NCI-H2171 treated with DMSO at 0.1 percent for 48 hours (cell line): Measurements from ENCODE around the gene ATP13A2.

Source experiments
- DNase-seq: peaks from one replicate; lab custom pipeline; 2025; lab: John Stamatoyannopoulos, UW

ATP13A2 gene, protein sequence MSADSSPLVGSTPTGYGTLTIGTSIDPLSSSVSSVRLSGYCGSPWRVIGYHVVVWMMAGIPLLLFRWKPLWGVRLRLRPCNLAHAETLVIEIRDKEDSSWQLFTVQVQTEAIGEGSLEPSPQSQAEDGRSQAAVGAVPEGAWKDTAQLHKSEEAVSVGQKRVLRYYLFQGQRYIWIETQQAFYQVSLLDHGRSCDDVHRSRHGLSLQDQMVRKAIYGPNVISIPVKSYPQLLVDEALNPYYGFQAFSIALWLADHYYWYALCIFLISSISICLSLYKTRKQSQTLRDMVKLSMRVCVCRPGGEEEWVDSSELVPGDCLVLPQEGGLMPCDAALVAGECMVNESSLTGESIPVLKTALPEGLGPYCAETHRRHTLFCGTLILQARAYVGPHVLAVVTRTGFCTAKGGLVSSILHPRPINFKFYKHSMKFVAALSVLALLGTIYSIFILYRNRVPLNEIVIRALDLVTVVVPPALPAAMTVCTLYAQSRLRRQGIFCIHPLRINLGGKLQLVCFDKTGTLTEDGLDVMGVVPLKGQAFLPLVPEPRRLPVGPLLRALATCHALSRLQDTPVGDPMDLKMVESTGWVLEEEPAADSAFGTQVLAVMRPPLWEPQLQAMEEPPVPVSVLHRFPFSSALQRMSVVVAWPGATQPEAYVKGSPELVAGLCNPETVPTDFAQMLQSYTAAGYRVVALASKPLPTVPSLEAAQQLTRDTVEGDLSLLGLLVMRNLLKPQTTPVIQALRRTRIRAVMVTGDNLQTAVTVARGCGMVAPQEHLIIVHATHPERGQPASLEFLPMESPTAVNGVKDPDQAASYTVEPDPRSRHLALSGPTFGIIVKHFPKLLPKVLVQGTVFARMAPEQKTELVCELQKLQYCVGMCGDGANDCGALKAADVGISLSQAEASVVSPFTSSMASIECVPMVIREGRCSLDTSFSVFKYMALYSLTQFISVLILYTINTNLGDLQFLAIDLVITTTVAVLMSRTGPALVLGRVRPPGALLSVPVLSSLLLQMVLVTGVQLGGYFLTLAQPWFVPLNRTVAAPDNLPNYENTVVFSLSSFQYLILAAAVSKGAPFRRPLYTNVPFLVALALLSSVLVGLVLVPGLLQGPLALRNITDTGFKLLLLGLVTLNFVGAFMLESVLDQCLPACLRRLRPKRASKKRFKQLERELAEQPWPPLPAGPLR

DNA sequence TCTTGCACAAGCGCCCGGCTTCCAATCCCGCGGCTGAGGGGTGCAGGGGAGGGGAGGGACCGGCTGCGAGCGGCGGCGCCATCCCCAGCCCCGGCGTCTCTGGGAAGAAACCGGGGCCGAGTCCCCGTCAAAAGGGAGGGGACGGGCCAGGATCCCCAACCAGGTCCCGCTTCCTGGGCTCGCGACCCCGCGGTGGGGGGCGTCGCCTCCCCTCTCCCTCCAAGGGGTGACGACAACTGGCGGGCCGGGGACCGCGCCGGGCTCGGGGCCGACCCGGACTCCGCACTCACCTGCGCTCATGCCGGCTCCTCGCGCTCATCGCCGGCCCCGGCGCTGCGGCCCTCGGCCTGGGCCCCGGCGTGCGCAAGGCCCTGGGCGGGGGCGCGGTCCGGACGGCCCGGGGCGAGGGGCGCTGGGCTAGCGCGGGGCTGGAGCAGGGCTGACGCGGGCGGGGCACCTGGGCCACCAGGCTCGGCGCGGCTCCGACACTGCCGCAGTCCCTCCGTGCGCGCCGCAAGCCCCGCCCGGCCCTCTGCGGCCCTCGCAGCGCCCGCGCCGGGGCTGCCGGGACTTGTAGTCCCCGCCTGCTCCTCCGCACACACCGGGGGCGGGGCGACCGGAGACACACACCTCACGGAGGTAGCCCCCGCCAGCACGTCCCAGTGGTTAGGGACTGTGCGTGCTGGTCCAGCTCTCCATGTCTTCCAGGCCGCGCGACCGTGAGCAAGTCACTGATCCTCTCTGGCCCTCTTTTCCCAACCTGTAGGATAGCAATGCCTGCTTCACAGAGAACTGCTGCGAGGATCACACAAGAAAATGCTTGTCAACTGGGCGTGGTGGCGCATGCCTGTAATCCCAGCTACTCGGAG, at the start of gene ATP13A2:
Gene ATP13A2 (minus strand): TSS at position 490 of the 869 bp plus-strand sequence. CDS start 190 bp downstream, at position 300.
- peak; percentile 82 for DNase-seq

DNA sequence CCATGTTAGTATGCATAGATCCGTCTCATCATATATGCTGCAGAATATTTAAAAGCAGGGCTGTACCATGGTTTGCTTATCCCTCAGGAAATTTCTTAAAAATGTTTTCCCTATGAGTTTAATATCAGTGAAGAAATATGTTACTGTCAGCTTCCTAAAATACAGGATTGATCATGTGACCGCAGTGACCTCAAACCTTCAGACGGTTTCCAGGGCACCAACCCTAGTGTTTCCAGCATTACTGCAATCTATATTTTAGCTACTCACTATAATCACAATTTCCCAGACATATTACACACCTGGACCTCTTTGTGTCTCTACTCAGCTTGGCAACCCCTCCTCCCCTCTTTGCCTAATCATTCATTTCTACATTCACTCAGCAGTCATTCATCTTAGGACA, 49.8 kb upstream of the ATP13A2 start:
- DNase-seq: no peak

DNA sequence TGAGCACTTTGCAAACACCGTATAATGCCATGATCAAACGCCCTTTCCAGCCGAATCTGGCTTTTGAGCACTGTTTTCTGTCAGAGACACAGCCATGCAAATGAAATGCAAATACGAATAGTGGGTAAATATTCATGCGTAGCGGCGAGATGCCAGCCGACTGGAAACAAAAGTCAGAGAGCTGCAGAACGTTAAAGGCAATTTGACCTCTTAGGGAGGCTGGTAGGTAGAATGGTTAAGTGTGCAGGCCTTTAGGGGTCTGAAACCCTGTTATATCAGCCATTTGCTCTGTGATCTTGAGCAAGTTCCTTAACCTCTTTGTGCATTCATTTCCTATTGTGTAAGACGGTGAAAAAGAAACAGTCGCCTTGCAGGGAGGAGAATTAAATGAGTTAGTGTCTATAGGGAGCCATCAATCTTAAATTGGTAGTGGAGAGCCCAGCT, 48.6 kb upstream of the ATP13A2 start:
- DNase-seq: no peak

DNA sequence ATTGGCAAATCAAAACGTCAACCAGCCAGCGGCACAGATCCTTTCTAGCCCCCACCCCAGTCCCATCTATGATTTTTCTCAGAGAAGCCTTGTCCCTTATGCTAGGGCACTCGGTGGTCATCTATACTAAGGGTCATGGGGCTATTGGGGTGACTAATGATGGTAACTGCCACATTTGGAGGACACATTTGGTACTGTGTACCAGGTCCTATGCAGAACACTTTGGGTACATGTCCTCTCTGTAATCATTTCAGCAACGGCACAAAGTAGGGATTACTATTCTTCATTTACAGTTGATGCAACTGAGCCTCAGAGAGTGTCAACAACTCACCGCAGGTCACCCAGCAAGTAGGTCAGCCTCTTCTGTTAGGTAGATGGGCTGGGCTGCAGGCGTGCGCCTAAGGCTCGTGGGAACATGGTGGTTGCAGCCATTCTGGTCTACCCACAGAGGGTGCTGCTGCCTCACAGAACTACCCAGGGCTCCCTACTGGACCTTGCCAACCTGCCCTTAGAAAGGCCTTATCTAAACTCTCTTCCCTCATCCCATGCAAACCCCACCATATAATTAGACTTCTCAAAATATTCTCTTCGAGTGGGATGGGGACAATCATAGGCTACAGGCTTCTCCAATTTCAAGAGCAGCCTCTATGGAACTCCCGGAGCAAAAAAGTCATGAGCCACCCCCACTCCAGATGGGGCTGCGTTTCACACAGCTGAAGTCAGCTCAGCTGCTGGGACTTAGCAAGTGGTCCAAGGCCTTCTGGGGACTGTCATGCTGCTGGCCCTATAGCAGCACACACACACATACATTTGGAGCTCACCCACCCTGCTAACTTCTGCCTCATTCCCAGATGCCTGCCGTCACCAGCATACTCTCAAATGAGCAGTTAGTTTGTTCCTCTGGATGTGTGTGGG, 47.9 kb upstream of the ATP13A2 start:
- DNase-seq: peak; percentile 77

DNA sequence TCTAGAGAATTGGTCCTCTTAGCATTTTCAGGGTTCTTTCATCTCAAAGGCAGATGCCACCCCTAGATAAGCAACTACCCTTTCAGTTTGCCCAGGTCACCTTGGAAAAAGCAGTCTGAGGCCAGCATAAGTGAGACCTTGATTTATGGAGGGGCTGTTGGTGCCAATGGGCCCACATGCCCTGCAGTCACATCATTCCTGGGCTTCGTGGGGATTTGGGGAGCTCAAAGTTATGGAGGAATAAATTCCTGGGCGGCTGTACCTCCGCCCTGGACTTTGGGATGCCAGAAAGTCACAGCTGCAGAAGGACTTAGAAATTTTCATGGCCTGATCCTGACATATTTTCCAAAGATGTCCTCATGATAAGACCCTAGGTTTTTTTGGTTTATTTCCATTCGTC, 44.8 kb upstream of the ATP13A2 start:
- DNase-seq: no peak

DNA sequence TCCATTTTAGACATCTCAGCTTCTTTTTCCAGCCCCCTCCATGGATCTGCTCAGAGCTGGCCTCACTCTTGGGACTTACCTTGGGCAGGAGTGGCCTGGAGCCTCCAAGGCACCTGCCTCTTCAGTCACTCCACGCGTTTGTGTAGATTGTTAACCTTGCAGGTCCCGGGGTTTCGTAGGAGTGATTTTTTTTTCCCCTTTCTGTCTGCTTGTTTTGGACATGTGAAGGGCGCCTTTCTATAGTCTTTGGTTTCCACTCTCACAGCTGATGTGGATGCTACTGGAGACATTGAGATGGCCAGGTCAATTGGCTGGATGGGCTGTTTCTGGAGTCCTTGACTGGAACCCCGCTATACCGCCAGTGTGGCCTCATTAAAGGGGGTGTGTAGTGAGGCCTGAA, 44.1 kb upstream of the ATP13A2 start:
- DNase-seq: no peak

DNA sequence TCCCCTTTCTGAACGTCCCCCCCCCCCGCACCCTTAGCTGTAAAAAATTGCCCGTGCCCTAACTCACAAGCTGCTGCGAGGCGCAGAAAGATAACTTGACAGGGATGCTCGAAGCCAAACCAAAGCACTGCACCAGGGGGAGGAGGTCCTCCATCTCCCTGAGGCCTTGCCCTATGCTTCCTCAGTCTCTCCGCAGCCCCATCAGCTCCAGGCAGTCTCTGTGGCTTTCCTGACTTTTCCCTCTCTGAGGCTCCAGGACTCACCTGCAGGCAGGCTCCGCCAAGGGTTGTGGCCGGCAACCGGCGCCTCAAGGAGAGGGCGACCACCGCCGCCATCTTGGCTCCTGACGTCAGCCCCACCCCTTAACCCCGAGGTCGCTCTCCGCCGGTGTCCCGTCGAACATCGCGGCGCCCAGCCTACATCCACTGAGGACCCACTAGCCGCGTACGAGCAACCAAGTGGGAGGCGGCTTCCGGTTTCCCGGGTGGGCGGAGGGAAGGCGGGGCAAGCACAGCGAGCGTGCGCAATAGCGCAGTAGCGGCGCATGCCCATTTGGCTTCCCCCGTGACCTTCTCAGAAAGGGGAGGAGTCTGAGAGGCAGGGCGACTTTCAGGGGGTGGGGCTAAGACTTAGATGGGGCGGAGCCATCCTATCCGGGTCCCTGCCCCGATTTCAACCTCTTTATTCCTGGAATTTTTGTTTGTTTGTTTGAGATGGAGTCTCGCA, 42.1 kb upstream of the ATP13A2 start, which contains the start of gene SDHB:
Gene SDHB (minus strand): TSS at position 348 of the 726 bp plus-strand sequence. CDS start 13 bp downstream, at position 335.
- DNase-seq: peak; percentile 96

DNA sequence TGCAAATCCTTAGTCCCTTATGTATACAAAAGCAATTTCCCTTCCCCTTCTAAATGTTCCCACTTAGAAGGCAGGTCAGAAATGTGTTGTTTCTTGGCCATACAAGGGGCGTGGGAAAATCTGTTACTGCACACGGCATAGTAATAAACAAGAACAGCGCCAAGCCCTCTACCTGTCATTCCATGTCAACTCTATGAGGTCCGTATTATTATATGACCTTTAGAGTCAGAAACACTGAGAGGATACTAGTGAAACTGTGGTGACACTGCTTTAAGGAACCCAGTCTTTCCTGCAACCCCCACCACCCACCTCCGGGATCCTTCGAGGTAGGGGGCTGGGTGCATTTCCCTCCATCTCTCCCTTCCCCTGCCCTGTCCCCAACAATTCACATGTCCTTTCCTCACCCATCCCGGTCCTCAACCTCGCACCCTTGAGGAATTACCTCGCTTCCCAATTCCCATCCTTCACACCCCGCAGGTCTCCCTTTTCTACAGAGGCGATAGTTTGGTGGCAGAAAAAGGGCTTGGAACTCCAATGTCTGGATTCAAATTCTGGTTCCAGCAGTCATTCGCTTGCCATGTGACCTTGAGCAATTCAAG, 41.5 kb upstream of the ATP13A2 start:
- DNase-seq: peak; percentile 33

DNA sequence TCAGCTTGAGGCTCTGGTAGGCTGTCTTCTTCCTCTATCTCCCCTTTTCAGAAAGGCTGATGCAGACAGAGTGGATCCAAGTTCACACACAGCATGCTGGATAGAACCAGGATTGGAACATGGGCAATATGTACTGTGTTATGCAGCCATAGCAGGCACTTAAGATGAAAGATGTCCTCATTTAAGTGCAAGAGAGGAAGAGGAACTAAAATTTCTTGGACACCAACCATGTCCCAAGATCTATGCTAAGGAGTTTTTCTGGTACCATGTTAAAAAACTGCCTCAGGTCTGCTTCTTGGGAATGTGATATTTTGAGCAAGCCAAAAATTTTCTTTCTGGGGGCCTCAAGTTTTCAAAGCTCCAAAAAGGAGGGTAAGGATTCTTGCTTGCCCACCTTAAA, 40.9 kb upstream of the ATP13A2 start:
- DNase-seq: no peak

DNA sequence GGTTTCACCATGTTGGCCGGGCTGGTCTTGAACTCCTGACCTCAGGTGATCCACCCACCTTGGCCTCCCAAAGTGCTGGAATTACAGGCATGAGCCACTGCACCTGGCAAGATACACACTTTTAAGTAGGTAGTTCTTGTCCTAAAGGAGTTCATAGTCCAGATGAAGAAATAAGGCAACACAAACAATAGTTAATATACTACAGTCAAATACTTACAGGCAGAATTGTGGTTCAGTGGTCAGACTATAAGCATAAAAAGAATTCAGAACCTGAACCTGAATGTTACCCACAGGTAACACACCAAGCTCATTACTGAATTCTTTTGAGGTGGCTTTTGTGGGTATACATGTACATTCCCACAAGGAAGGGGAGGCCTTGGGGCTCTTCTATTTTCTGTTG, 40.3 kb upstream of the ATP13A2 start:
- DNase-seq: no peak

DNA sequence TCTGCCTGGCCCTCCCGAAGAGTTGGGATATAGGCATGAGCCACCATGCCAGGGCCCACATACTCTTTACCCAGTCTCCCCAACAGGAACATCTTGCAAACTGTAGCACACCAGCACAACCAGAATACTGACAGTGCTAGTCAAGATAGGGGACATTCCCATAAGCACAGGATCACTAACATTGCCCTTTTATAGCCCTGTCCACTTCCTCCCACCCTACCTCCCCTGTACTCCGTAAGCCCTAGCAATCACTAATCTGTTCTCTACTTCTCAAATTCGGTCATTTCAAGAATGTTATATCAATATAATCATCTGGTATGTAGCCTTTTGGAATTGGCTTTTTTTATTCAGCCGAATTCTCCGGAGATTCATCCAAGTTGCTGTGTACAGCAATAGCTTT, 36.2 kb upstream of the ATP13A2 start:
- no peak for DNase-seq

DNA sequence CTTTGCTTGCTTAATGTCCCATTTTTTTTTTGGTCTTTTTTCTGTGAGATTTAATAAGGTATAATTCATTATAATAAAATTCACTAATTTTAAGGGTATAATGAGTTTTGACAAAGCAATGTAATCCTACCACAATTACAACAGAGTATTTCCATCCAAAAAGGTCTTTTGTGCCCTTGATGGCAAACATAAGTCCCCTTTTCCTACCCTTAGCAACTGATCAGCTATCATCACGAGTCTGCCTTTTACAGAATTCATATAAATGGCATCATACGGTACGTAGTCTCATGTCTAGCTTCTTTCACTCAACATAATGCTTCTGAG, 34.6 kb upstream of the ATP13A2 start:
- DNase-seq: no peak

DNA sequence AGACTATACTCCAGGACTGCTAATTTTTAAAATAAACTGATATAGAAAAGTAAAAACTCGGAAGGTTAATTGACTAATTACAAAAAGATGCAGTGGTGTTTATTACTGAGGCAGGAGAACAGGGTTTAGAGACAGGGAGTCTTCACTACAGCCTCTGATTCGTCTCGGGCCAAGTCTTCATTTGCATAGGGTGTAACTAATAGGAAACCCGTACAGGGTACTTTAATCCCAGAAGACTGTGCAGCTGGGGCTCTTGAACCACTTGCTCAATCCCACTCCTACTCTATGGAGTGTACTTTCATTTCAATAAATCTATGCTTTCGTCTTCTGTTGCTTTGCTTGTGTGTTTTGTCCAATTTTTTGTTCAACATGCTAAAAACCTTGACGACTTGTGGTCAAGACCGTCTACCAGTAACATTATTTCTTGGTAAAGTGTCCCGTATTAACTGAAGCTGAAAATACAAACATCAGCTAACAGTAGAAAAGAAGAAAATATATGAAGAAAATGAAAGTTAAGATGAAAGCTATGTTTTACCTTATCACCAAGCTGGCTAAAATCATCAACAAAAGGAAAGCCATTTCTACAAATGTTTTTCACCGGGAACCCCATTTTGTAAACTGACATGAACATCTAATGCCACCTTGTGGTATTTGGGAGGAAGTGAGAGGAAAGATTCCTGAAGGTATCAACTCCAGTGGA, 34.1 kb upstream of the ATP13A2 start:
- peak; percentile 73 for DNase-seq

DNA sequence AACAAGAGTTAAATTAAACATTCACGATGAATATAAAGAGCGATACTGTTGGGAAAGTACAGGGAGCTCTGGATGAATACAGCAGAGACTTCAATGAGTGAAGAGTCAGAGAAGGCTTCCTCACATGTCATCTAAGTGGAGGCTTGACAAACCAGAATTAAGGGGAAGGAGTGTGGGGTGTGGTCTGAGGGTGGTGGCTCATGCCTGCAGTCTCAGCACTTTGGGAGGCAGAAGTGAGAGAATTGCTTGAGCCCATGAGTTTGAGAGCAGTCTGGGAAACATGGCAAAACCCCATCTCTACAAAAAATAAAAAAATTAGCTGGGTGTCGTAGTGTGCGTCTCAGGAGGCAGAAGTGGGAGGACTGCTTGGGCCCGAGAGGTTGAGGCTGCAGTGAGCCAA, 33.4 kb upstream of the ATP13A2 start:
- no peak for DNase-seq

DNA sequence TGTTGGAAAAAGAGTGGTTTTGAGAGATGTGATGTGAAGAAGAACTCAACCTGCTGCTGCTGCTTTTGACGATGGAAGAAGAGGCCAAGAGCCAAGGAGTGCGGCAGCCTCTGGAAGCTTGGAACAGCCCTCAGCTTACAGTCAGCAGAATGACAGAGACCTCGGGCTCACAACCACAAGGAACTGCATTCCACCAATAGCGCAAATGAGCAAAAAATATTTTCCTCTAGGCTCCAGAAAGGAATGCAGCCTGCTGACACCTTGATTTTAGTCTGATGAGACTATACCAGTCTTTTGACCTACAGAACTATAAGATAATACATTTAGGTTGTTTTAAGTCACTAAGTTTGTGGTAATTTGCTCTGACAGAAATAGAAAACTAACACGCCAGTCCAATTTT, 31.9 kb upstream of the ATP13A2 start:
- no peak for DNase-seq

DNA sequence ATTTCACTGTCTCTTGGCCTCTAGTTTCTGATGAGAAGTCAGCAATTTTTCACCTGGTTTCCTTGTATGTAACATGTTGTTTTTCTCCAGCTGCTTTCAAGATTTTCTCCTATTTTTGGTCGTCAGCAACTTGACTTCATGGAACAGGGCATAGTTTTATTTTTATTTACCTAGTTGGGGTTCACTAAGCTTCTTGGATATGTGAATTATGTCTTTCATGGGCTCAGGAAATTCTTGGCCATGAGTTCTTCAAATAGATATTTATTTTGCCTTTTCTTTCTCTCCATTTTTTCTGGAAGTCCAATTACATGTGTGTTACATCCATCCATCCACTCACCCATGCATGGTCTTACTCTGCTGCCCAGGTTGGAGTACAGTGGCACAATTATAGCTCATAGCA, 28.4 kb upstream of the ATP13A2 start:
- DNase-seq: no peak

DNA sequence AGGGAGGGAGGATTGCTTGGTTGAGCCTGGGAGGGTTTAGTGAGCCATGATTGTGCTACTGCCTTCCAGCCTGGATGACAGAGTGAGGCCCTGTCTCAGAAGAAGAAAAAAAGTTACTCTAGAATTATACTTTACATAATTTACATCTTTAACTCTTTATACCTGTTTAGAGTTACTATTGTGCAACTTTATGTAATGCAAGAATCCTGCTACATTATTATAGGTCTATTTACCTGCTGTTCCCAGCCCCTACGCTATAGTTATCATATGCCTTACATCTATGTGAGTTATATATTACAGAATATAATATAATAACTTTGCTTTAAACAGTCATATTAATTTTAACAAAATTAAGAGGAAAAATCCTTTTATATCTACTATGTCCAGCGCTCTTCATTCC, 27.8 kb upstream of the ATP13A2 start:
- DNase-seq: no peak

DNA sequence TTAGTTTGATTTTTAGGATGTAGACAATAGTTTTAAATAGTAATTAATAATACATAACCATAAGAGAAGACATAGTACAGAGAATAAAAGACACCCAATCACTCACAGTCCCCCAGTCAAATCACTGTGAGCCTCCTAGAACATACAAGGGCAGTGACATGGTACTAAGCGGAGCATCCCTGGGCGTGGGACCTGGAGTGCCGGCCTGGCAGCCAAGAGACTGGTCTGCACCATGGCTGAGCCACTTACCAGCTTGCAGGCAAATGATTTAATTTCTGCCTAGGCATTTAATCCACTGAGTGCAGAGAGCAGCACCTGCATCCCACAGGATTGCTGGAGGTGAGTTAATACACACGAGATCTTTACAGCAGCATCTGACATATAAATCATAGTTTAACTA, 21.8 kb upstream of the ATP13A2 start:
- DNase-seq: no peak

DNA sequence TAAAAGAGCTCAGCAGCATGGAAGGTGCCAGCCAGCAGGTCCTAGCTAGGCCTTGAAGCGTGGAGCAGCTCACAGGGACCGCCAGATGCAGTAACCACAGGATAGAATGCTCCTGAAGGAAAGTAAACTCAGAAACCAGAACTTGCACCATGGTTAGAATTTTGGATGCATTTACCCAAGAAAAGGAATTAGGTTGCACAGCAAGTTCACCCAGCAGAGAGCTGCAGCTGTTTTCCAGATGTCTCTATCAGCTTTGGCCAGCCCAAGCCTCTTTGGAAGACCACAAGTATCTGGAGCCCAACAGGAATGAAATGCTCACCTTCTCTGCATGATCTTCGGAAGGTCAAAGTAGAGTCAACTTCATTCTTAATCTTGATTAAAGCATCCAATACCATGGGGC, 21.0 kb upstream of the ATP13A2 start:
- DNase-seq: no peak
